ENCODE results near the gene CYTH4. TPM values are rescaled to one million over a fixed set of nuclear protein-coding genes. Genes with fewer than 3 reads are reported as not detected.

CYTH4 gene
- polyA plus RNA-seq, 1 experiment: not detected

- H3K4me3 ChIP-seq (ENCODE audit: low read depth, low read length): no peak overlapping the region
- ChIA-PET CTCF (interaction anchor here (1.4 to 10.8 kb wide), 2 partner anchors 44 to 145 kb away, joined by 5 to 223 read pairs; no protein-coding TSS in a partner anchor), POLR2A (no interaction called here)
- TF ChIP-seq CTCF (IDR thresholded peaks at IDR 0.05; ENCODE audit: insufficient read depth, low read depth, low read length): no peak
- no peak for DNase-seq (ENCODE audit: low read depth)
- no peaks in the 10 kb centered on the region for H3K27me3 ChIP-seq (ENCODE audit: control insufficient read depth, insufficient read depth, low read length)
- H3K36me3 ChIP-seq (ENCODE audit: control insufficient read depth, insufficient read depth, low read length): no peaks in the 10 kb centered on the region
Measured at GRCh38 chr22:37311761-37312312, 29.5 kb downstream of the CYTH4 start.

DNA sequence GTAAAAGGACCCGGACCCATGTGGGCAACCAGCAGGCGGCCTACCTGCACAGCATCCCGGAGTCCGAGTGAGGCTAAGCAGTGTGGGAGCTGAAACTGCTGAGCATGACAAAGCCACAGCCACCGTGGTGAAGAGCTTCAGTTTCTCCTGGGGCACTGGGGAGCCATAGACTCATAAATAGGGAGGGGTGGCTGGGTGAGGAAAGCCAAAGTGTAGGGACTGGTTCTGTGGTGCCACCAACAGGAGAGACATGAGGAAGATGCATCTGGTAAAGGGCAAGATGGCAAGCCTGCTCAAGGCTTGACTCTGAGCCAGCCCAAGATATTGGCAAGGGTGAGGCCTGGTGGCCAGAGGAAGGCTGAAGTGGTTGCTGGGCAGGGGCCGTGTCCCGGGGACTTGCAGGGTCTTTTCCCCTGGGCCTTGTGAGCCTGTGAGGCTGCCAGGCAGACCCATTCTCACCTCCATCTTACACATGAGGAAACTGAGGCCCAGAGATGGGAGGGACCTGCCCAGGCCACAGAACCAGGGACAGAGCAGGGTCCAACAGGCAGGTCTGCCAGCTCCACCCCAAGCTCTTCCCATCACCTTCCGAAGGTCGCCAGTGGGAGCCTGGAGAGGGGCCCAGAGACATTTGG lies 30.4 kb downstream of the CYTH4 start:
- no peak for DNase-seq (ENCODE audit: low read depth)
- ChIA-PET POLR2A (no interaction called here), CTCF (interaction anchor here (0.7 to 20.3 kb wide), 4 partner anchors 45 to 158 kb away, joined by 3 to 223 read pairs (median 100); partner anchors contain the start of gene ELFN2)
- no peak for TF ChIP-seq CTCF (IDR thresholded peaks at IDR 0.05; ENCODE audit: insufficient read depth, low read depth, low read length)
- no peaks in the 10 kb centered on the region for H3K36me3 ChIP-seq (ENCODE audit: control insufficient read depth, insufficient read depth, low read length)
- H3K27me3 ChIP-seq (ENCODE audit: control insufficient read depth, insufficient read depth, low read length): no peaks in the 10 kb centered on the region
- no peak overlapping the region for H3K4me3 ChIP-seq (ENCODE audit: low read depth, low read length)

DNA sequence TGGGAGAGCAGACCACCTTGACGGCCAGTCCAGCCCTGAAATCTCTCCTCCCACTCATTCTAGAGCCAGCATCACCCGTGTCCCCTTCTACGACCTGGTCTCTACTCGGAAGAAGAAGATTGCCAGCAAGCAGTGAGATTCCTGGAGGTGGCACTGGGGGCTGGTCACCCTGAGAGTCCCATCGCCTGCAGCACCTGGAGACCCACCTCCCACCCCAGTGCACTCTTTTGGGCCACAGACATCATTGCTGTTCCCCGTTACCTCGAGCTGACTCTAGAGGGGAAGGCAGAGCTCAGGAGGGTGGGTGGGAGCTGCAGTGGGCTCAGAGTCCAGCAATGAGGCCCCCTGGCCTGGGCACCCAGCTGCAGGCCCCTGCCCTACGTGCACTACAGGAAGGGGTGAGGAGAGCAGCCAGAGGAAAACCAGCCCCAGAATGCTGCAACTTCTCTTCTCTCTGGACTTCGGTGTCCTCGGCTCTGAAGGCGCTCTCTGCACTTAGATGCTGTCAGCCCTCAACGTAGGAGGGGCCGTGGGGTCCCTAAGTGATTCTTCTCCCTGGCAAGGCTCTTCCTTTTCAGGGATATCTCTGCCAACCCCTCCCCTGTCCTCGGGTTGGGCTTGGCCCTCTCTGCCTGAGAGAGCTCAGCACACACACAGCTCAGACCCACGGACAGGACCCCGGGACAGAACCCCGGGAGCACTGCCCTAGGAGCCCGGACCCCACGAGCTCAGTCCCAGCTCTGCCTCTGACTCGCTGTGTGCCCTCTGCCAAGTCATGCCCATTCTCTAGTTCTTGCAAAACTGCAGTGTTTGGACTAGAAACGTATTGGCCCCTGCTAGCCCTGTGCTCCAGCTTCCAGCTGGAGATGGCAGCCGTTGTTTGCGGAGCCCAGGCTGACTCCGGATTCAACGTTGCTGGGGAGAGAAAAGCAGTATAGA lies 31.3 kb downstream of the CYTH4 start:
- POLR2A ChIA-PET: no interaction called here
- Histone ChIP-seq H3K4me3 (ENCODE audit: low read depth, low read length) (no peak overlapping the region), H3K36me3 (ENCODE audit: control insufficient read depth, insufficient read depth, low read length) (no peaks in the 10 kb centered on the region), H3K27me3 (ENCODE audit: control insufficient read depth, insufficient read depth, low read length) (no peaks in the 10 kb centered on the region)
- CTCF ChIA-PET: interaction anchor here (0.7 to 20.3 kb wide), 5 partner anchors 17 to 157 kb away, joined by 3 to 223 read pairs (median 4); partner anchors contain the start of gene ELFN2
- DNase-seq (ENCODE audit: low read depth): no peak
- no peak for TF ChIP-seq CTCF (IDR thresholded peaks at IDR 0.05; ENCODE audit: insufficient read depth, low read depth, low read length)

DNA sequence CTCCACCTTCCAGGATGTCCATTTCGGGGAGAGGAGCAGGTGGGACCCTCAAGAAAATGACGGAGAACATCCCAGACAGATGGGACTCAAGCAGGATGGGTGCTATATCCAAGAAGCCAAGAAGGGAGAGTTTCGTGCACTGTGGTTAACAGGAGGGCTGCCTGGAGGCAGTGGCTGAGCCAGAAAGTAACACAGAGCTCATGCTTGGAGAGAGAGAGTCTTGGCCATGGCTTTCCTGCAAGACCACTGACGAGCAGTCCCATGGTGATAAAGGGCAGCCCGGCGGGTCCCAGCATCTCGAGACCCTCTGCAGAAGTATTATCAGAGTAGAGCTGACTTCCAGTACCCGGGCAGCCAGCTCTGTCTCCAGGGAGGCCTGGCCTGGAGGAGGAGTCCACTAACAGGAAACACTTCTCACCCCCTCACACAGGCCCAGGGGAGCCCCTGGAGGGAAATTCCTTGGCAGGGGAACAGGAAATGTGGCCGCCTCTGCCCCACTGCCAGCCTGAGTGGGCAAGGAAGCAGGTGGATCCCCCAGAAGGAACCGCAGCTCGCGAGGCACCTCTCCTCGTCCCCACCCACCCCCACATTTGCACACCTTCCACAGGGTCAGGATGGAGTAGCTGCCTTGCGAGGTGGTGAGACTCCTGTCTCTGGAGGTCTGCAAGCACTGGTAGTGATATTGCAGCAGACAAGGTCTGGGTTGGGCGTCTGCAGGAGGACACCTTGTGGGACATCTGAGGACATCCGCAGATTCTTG lies 32.2 kb downstream of the CYTH4 start:
- no peaks in the 10 kb centered on the region for H3K36me3 ChIP-seq (ENCODE audit: control insufficient read depth, insufficient read depth, low read length)
- no peak for TF ChIP-seq CTCF (IDR thresholded peaks at IDR 0.05; ENCODE audit: insufficient read depth, low read depth, low read length)
- ChIA-PET POLR2A (no interaction called here), CTCF (interaction anchor here (0.8 to 20.3 kb wide), 4 partner anchors 16 to 142 kb away, joined by 3 to 223 read pairs (median 100); partner anchors contain the start of gene ELFN2)
- no peaks in the 10 kb centered on the region for H3K27me3 ChIP-seq (ENCODE audit: control insufficient read depth, insufficient read depth, low read length)
- no peak overlapping the region for H3K4me3 ChIP-seq (ENCODE audit: low read depth, low read length)
- DNase-seq (ENCODE audit: low read depth): no peak
